Endodermal cell (in vitro differentiated cells): Measurements from ENCODE around the gene CFAP221. TPM values are rescaled to one million over a fixed set of nuclear protein-coding genes. Genes with fewer than 3 reads are reported as not detected.

ENCODE experiments used
- DNase-seq: peaks from one replicate; pipeline ENCODE4 v3.0.0-alpha.2; 2017
- H3K27ac ChIP-seq: 2 replicates; pipeline ENCODE4 v1.5.1; 2013; ENCODE audit warnings: mild to moderate bottlenecking, low read depth, low read length, moderate library complexity
- H3K27me3 ChIP-seq: 2 replicates; pipeline ENCODE4 v1.6.1; 2013; ENCODE audit warnings: mild to moderate bottlenecking, low read length, moderate library complexity; ENCODE audit not compliant: insufficient read depth, control insufficient read depth, poor library complexity, severe bottlenecking
- H3K36me3 ChIP-seq: 2 replicates; pipeline ENCODE4 v1.7.0; 2013; ENCODE audit warnings: mild to moderate bottlenecking, low read length, moderate library complexity; ENCODE audit not compliant: control insufficient read depth, insufficient read depth
- H3K4me1 ChIP-seq: one replicate; pipeline ENCODE4 v1.7.0; 2013; ENCODE audit warnings: low read length; ENCODE audit not compliant: control insufficient read depth, insufficient read depth
- H3K4me3 ChIP-seq: 2 replicates; pipeline ENCODE4 v1.5.1; 2013; ENCODE audit warnings: mild to moderate bottlenecking, low read length, moderate library complexity
- H3K9ac ChIP-seq: 2 replicates; pipeline ENCODE4 v1.6.1; 2013; ENCODE audit warnings: mild to moderate bottlenecking, low read length, moderate library complexity; ENCODE audit not compliant: poor library complexity, severe bottlenecking; ENCODE audit errors: extremely low read depth
- H3K9me3 ChIP-seq: 2 replicates; pipeline ENCODE4 v1.6.1; 2013; ENCODE audit warnings: mild to moderate bottlenecking, low read length, moderate library complexity; ENCODE audit not compliant: control insufficient read depth
- H3K27ac Mint-ChIP-seq: 2 replicates; pipeline ENCODE4 v1.8.0; 2020; ENCODE audit warnings: mixed read lengths
- H3K27me3 Mint-ChIP-seq: 2 replicates; pipeline ENCODE4 v1.8.0; 2021; ENCODE audit warnings: mild to moderate bottlenecking, mixed read lengths; ENCODE audit not compliant: insufficient read depth
- H3K36me3 Mint-ChIP-seq: 2 replicates; pipeline ENCODE4 v1.8.0; 2020; ENCODE audit warnings: low read depth, mixed read lengths
- H3K4me1 Mint-ChIP-seq: 2 replicates; pipeline ENCODE4 v1.8.0; 2020; ENCODE audit warnings: mixed read lengths
- H3K4me3 Mint-ChIP-seq: 2 replicates; pipeline ENCODE4 v1.8.0; 2020; ENCODE audit warnings: mild to moderate bottlenecking, moderate library complexity, mixed read lengths
- H3K9me3 Mint-ChIP-seq: 2 replicates; pipeline ENCODE4 v1.8.0; 2020; ENCODE audit warnings: mild to moderate bottlenecking, mixed read lengths
- WGBS, 2 experiments: methylation state at CpG; one replicate each; pipeline versions ENCODE4 v1.1.5 to v1.1.7; 2013; ENCODE audit warnings: missing lambda C conversion rate in 2 of 2, mixed read lengths in 1 of 2; ENCODE audit not compliant: insufficient coverage in 1 of 2, insufficient read length in 1 of 2; 5-methylcytosine and 5-hydroxymethylcytosine counted together
- total RNA-seq, 2 donors: library from RNA; stranded (reverse); fragmentation: NEBNext Ultra II Directional in 1 of 2; extraction: Animal tissue kit (Norgen Biotek cat#: 25700) in 1 of 2; gene quantifications; 2 replicates in 1 of 2; 3 replicates in 1 of 2; pipeline ENCODE4 v1.2.1, GENCODE V29; 2021
- TF ChIP-seq, protein P1 (sequence below): fragments of 200-600 bp; sonication (generic); conservative IDR thresholded peaks from 2 replicates; pipeline ENCODE4 v1.5.0; 2021; ENCODE audit warnings: antibody characterized with exemption, mild to moderate bottlenecking

Gene CFAP221
- total RNA-seq, 2 donors from 2014 or later, result 10.0 to 18.0 TPM

DNA sequence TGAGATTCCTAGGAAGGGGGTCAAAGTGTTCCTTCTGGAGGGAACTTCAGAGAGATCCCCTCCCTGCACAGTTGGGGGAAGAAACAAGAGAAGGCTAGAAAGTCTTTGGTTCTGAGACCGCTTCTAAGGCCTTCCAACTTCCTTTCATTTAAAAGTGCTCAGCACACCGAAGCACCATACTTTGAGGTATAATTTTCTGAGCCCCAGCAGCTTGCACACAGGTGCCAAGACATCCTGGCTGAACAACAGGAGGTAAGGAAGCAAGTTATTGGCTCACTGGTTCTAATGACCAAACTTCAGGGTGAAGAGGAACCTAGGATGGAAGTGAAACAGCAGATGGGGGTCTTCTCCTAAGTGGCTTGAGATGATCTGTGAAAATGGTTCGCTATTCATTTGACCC lies 154.0 kb downstream of the CFAP221 start:
- Mint-ChIP-seq H3K4me3 (no peak overlapping the region), H3K9me3 (no peaks in the 10 kb centered on the region), H3K27me3 (no peaks in the 10 kb centered on the region), H3K27ac (no peak overlapping the region), H3K36me3 (no peaks in the 10 kb centered on the region), H3K4me1 (peaks cover 43% of the 10 kb centered on the region)
- Histone ChIP-seq H3K4me3 (no peak overlapping the region), H3K27ac (no peak overlapping the region), H3K27me3 (no peaks in the 10 kb centered on the region), H3K9me3 (no peaks in the 10 kb centered on the region), H3K36me3 (no peaks in the 10 kb centered on the region), H3K9ac (no peak overlapping the region), H3K4me1 (peaks cover 9% of the 10 kb centered on the region)
- WGBS, 2 experiments, result 71 to 80% methylated on average over 3 of the region's 3 CpGs
- no peak for DNase-seq
- TF ChIP-seq, protein P1, sequence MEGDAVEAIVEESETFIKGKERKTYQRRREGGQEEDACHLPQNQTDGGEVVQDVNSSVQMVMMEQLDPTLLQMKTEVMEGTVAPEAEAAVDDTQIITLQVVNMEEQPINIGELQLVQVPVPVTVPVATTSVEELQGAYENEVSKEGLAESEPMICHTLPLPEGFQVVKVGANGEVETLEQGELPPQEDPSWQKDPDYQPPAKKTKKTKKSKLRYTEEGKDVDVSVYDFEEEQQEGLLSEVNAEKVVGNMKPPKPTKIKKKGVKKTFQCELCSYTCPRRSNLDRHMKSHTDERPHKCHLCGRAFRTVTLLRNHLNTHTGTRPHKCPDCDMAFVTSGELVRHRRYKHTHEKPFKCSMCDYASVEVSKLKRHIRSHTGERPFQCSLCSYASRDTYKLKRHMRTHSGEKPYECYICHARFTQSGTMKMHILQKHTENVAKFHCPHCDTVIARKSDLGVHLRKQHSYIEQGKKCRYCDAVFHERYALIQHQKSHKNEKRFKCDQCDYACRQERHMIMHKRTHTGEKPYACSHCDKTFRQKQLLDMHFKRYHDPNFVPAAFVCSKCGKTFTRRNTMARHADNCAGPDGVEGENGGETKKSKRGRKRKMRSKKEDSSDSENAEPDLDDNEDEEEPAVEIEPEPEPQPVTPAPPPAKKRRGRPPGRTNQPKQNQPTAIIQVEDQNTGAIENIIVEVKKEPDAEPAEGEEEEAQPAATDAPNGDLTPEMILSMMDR, result no peak

DNA sequence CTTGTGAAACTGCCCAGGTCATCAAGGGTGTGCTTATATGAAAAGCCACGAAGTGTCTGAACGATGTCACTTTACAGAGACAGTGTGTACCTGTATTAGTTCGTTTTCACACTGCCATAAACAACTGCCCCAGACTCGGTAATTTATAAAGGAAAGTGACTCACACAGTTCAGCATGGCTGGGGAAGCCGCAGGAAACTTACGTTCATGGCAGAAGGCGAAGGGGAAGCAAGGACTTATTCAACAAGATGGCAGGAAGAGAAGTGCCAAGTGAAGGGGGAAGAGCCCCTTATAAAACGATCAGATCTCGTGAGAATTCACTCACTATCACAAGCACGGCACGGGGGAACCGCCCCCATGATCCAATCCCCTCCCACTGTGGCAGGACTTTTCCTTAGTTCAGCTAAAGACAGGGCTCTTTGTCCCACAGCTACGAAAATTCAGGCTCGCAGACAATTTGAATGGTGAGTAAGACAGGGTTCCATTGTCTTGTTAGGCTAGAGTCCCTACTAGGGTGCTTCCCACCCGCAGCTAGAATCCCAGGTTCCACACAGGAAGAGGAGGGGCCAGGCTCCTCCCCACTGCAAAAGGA lies 154.9 kb downstream of the CFAP221 start:
- peaks cover 9% of the 10 kb centered on the region for H3K4me1 ChIP-seq
- H3K9me3 ChIP-seq, result no peaks in the 10 kb centered on the region
- no peaks in the 10 kb centered on the region for H3K27me3 ChIP-seq
- no peaks in the 10 kb centered on the region for H3K36me3 Mint-ChIP-seq
- no peaks in the 10 kb centered on the region for H3K36me3 ChIP-seq
- H3K27ac ChIP-seq, result no peak overlapping the region
- no peaks in the 10 kb centered on the region for H3K27me3 Mint-ChIP-seq
- no peak overlapping the region for H3K4me3 Mint-ChIP-seq
- peaks cover 43% of the 10 kb centered on the region for H3K4me1 Mint-ChIP-seq
- DNase-seq, result no peak
- no peak overlapping the region for H3K27ac Mint-ChIP-seq
- H3K9ac ChIP-seq, result no peak overlapping the region
- H3K9me3 Mint-ChIP-seq, result no peaks in the 10 kb centered on the region
- TF ChIP-seq, protein P1, result no peak
- no peak overlapping the region for H3K4me3 ChIP-seq
- WGBS, 2 experiments, result 70 to 77% methylated on average over 9 to 15 of the region's 15 CpGs

DNA sequence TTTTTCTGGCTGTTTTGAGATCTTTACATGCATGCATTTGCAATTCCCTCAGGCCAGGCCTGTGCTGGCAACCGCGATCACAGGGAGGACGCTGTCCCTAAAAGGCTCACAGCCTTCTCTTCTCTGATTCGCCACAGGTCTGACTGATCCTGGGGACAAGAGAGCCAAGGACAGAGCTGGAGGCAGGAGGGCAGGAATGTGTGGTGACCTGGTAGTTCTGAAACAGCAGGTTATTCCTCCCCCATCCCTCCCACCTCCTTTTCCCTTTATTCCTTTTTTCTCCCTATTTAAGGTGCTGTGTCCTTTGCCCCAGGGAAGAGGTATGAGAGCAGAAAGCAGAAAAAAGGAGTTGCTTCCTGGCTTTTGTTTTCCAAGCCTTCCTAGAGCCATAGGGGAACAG lies 156.6 kb downstream of the CFAP221 start:
- H3K36me3 Mint-ChIP-seq, result no peaks in the 10 kb centered on the region
- H3K4me3 Mint-ChIP-seq, result peak overlapping the region; percentile 4
- Histone ChIP-seq H3K27ac (no peak overlapping the region), H3K27me3 (no peaks in the 10 kb centered on the region), H3K9me3 (peaks cover 10% of the 10 kb centered on the region), H3K4me3 (no peak overlapping the region), H3K36me3 (no peaks in the 10 kb centered on the region), H3K4me1 (peaks cover 6% of the 10 kb centered on the region), H3K9ac (no peak overlapping the region)
- H3K9me3 Mint-ChIP-seq, result peaks cover 1% of the 10 kb centered on the region
- H3K27me3 Mint-ChIP-seq, result no peaks in the 10 kb centered on the region
- H3K27ac Mint-ChIP-seq, result peak overlapping the region; percentile 72
- DNase-seq, result peak; percentile 84
- H3K4me1 Mint-ChIP-seq, result peaks cover 33% of the 10 kb centered on the region
- WGBS, 2 experiments, result 36% methylated on average over 4 of the region's 4 CpGs; no CpG with 5 or more reads in 1 of the 2 experiments
- TF ChIP-seq, protein P1, result no peak
